WI38 (cell line): ENCODE results near the gene STRBP.

Experiments used
- H3K4me3 ChIP-seq: 2 replicates; pipeline ENCODE4 v1.5.1; 2011; ENCODE audit warnings: low read depth, mild to moderate bottlenecking, control low read depth, low read length
- CTCF ChIP-seq: IDR thresholded peaks from 2 replicates; pipeline ENCODE4 v1.5.1; 2012; ENCODE audit warnings: low read depth, mild to moderate bottlenecking, control low read depth, low read length

The STRBP gene

GRCh38 chr9:123269281-123269680 is 895 bp upstream of the STRBP start:
- no peak for TF ChIP-seq CTCF
- peak overlapping the region; percentile 77 for H3K4me3 ChIP-seq

GRCh38 chr9:123268199-123268464 is 254 bp downstream of the STRBP start:
- peak overlapping the region; percentile 65 for H3K4me3 ChIP-seq
- no peak for TF ChIP-seq CTCF

GRCh38 chr9:123267481-123268198 is 746 bp downstream of the STRBP start:
- peak overlapping the region; percentile 65 for H3K4me3 ChIP-seq
- no peak for TF ChIP-seq CTCF

- TF ChIP-seq CTCF, result no peak
- H3K4me3 ChIP-seq, result no peak overlapping the region
Measured at GRCh38 chr9:123266655-123267399, 1.6 kb downstream of the STRBP start.

GRCh38 chr9:123265833-123266232 is 2.6 kb downstream of the STRBP start:
- no peak for TF ChIP-seq CTCF
- no peak overlapping the region for H3K4me3 ChIP-seq

GRCh38 chr9:123263227-123263626 is 5.2 kb downstream of the STRBP start:
- H3K4me3 ChIP-seq, result no peak overlapping the region
- no peak for TF ChIP-seq CTCF

- TF ChIP-seq CTCF, result no peak
- H3K4me3 ChIP-seq, result no peak overlapping the region
Measured at GRCh38 chr9:123262338-123262737, 6.0 kb downstream of the STRBP start.
